MM.1S (cell line): ENCODE data around the gene LDLRAD4.

ENCODE experiments used
- DNase-seq: peaks from one replicate; pipeline ENCODE4 v3.0.0-alpha.2; 2015
- H2AFZ ChIP-seq: fragments of 300-600 bp; sonication (generic); 2 replicates; pipeline ENCODE4 v1.6.0; 2016; ENCODE audit warnings: antibody characterized with exemption, low read length
- H3F3A ChIP-seq: fragments of 300-600 bp; sonication (generic); 2 replicates; pipeline ENCODE4 v1.6.1; 2016; ENCODE audit warnings: mild to moderate bottlenecking, antibody characterized with exemption, low read length, moderate library complexity, mixed read lengths; ENCODE audit not compliant: insufficient read depth
- H3K27ac ChIP-seq: fragments of 300-600 bp; sonication (generic); 2 replicates; pipeline ENCODE4 v1.5.1; 2016; ENCODE audit warnings: mild to moderate bottlenecking, low read length
- H3K27me3 ChIP-seq: fragments of 300-600 bp; sonication (generic); replicated peaks from 2 replicates; pipeline ENCODE4 v1.6.0; 2016; ENCODE audit warnings: low read length; ENCODE audit not compliant: insufficient read depth
- H3K36me3 ChIP-seq: fragments of 300-600 bp; sonication (generic); replicated peaks from 2 replicates; pipeline ENCODE4 v1.6.1; 2016; ENCODE audit warnings: mild to moderate bottlenecking, low read length, mixed read lengths; ENCODE audit not compliant: insufficient read depth
- H3K4me1 ChIP-seq: fragments of 300-600 bp; sonication (generic); 2 replicates; pipeline ENCODE4 v1.6.1; 2016; ENCODE audit warnings: low read length, mixed read lengths
- H3K4me2 ChIP-seq: fragments of 300-600 bp; sonication (generic); 2 replicates; pipeline ENCODE4 v1.6.0; 2016; ENCODE audit warnings: low read depth, low read length
- H3K4me3 ChIP-seq: fragments of 300-600 bp; sonication (generic); 2 replicates; pipeline ENCODE4 v1.5.1; 2016; ENCODE audit warnings: low read length, mixed read lengths
- H3K79me2 ChIP-seq: fragments of 300-600 bp; sonication (generic); 2 replicates; pipeline ENCODE4 v1.6.1; 2016; ENCODE audit warnings: mixed run types, low read length, mixed read lengths
- H3K9ac ChIP-seq: fragments of 300-600 bp; sonication (generic); 2 replicates; pipeline ENCODE4 v1.6.1; 2016; ENCODE audit warnings: low read length, mixed read lengths
- H3K9me2 ChIP-seq: fragments of 300-600 bp; sonication (generic); replicated peaks from 2 replicates; pipeline ENCODE4 v1.6.1; 2016; ENCODE audit warnings: mild to moderate bottlenecking, low read length, mixed read lengths; ENCODE audit not compliant: insufficient read depth
- H3K9me3 ChIP-seq: fragments of 300-600 bp; sonication (generic); replicated peaks from 2 replicates; pipeline ENCODE4 v1.6.1; 2016; ENCODE audit warnings: mild to moderate bottlenecking, low read length, mixed read lengths; ENCODE audit not compliant: insufficient read depth
- H4K20me1 ChIP-seq: fragments of 300-600 bp; sonication (generic); 2 replicates; pipeline ENCODE4 v1.6.1; 2016; ENCODE audit warnings: mild to moderate bottlenecking, low read length, moderate library complexity, mixed read lengths; ENCODE audit not compliant: insufficient read depth
- EZH2 ChIP-seq: fragments of 300-600 bp; sonication (generic); optimal IDR thresholded peaks from 2 replicates; pipeline ENCODE3; 2017; ENCODE audit warnings: low read depth, mild to moderate bottlenecking, antibody characterized with exemption, low read length, mixed read lengths
- EZH2phosphoT487 ChIP-seq: fragments of 300-600 bp; sonication (generic); IDR thresholded peaks from 2 replicates; pipeline ENCODE4 v1.6.1; 2018; ENCODE audit warnings: antibody characterized with exemption, low read length
- TF ChIP-seq, protein P1 (sequence below): fragments of 300-600 bp; sonication (generic); IDR thresholded peaks from 2 replicates; pipeline ENCODE4 v1.5.1; 2016; ENCODE audit warnings: antibody characterized with exemption, low read length, mixed read lengths

The LDLRAD4 gene

DNA sequence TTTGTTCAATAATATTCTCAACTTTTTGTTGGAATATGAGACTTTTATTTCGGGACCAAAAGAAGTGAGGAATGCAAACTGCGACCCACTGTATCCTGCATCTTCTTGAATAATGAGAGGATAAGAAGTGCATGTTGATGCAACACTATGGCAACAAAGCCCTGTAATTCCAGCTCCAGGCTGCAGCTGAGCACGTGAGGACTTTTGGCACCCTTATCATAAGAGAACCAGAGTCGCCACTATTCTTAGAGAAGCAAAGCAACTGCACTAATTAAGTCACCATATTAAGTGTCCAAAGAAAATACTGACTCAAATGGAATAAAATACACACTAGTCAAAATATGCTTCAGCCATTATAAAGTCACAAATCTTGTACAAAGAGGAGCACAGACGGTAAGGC is 441.9 kb downstream of the LDLRAD4 start:
- no peak overlapping the region for H2AFZ ChIP-seq
- H3K9ac ChIP-seq: no peak overlapping the region
- H3K36me3 ChIP-seq: no peaks in the 10 kb centered on the region
- H3K4me2 ChIP-seq: no peak overlapping the region
- no peak overlapping the region for H3K4me3 ChIP-seq
- no peaks in the 10 kb centered on the region for H3K27me3 ChIP-seq
- no peaks in the 10 kb centered on the region for H3K79me2 ChIP-seq
- no peak overlapping the region for H3K27ac ChIP-seq
- H3K9me2 ChIP-seq: no peaks in the 10 kb centered on the region
- TF ChIP-seq EZH2phosphoT487 (no peak), EZH2 (no peak)
- TF ChIP-seq, protein P1, sequence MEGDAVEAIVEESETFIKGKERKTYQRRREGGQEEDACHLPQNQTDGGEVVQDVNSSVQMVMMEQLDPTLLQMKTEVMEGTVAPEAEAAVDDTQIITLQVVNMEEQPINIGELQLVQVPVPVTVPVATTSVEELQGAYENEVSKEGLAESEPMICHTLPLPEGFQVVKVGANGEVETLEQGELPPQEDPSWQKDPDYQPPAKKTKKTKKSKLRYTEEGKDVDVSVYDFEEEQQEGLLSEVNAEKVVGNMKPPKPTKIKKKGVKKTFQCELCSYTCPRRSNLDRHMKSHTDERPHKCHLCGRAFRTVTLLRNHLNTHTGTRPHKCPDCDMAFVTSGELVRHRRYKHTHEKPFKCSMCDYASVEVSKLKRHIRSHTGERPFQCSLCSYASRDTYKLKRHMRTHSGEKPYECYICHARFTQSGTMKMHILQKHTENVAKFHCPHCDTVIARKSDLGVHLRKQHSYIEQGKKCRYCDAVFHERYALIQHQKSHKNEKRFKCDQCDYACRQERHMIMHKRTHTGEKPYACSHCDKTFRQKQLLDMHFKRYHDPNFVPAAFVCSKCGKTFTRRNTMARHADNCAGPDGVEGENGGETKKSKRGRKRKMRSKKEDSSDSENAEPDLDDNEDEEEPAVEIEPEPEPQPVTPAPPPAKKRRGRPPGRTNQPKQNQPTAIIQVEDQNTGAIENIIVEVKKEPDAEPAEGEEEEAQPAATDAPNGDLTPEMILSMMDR: no peak
- H3K4me1 ChIP-seq: no peaks in the 10 kb centered on the region
- DNase-seq: no peak
- no peaks in the 10 kb centered on the region for H3F3A ChIP-seq
- no peaks in the 10 kb centered on the region for H3K9me3 ChIP-seq
- no peaks in the 10 kb centered on the region for H4K20me1 ChIP-seq

DNA sequence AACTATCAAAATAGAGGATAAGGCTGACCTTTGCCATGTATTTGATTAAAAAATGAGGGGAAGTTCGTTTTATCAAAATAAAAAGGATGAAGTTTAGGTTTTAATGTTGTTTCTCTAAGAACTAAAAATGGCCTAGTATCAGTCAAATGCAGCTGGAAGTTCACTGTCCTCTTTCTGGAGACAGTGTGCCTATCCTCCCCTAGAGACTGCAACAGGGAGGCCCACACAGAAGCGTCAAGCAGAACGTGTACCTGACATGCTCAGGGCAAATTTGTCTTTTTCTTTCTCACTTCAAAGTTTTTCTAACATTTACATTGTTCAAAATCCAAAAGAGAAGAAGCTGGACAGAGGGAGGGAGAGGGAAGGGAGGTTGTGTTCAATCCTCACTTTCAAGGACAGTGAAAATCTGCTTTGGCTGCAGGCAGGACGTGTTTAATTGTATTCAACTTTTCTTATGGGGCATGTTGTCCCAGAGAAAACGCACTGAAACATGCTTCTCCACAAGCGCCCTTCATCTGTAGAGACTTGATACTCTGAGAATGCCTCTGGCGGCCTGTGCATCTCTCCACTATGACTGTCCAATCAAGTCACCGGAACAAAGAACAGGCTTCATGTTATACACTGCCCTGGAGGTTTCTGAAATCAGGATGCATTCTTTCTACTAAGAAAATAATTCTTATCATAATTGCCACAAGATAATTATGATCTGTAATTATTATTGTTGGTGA is 442.7 kb downstream of the LDLRAD4 start:
- no peaks in the 10 kb centered on the region for H3K9me3 ChIP-seq

DNA sequence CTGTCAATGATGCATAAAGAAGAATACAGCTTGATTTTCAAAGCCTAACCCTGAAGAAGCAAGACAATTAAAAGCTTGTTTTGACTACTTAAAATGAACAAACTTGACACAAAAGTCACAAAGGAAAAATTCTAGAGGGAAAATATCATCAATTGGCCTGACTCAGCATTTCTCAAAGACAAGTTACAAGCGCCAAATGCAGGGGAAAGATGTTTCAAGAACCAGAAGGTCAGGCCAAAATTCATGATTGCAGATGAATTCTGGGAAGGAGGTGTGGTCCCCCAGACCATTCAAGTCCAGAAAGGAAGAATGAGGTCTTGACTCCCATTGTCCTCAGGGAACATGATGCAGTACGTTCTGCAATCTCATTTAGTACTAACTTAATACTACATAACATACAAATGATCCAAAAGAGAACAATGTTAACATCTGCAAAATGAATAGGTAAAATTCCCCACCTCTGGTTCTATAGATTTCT is 443.3 kb downstream of the LDLRAD4 start:
- no peaks in the 10 kb centered on the region for H3K9me2 ChIP-seq
- peaks cover 5% of the 10 kb centered on the region; the same call in 1 of the 2 replicates for H3K36me3 ChIP-seq
- H3K9me3 ChIP-seq: no peaks in the 10 kb centered on the region
- no peak overlapping the region for H3K9ac ChIP-seq
- TF ChIP-seq, protein P1: no peak
- no peak for DNase-seq
- no peaks in the 10 kb centered on the region for H4K20me1 ChIP-seq
- H3K27ac ChIP-seq: no peak overlapping the region
- H3K4me3 ChIP-seq: no peak overlapping the region
- H3K4me1 ChIP-seq: no peaks in the 10 kb centered on the region
- H2AFZ ChIP-seq: no peak overlapping the region
- H3F3A ChIP-seq: no peaks in the 10 kb centered on the region
- no peaks in the 10 kb centered on the region for H3K27me3 ChIP-seq
- H3K79me2 ChIP-seq: no peaks in the 10 kb centered on the region
- no peak overlapping the region for H3K4me2 ChIP-seq

More for the DNA sequence above, 442.7 kb downstream of the LDLRAD4 start:
- H3K4me3 ChIP-seq: no peak overlapping the region
- no peaks in the 10 kb centered on the region for H3F3A ChIP-seq
- no peaks in the 10 kb centered on the region for H3K79me2 ChIP-seq
- H3K27me3 ChIP-seq: no peaks in the 10 kb centered on the region
- no peak overlapping the region for H3K27ac ChIP-seq
- TF ChIP-seq EZH2phosphoT487 (no peak), EZH2 (no peak)
- TF ChIP-seq, protein P1: no peak
- H3K4me1 ChIP-seq: no peaks in the 10 kb centered on the region
- peaks cover 4% of the 10 kb centered on the region; the same call in 1 of the 2 replicates for H3K36me3 ChIP-seq
- H3K4me2 ChIP-seq: no peak overlapping the region
- no peak overlapping the region for H3K9ac ChIP-seq
- H3K9me2 ChIP-seq: no peaks in the 10 kb centered on the region
- no peak for DNase-seq
- no peaks in the 10 kb centered on the region for H4K20me1 ChIP-seq
- H2AFZ ChIP-seq: no peak overlapping the region
